AG08395 (cell line): Measurements from ENCODE around the gene RADIL.
"Not testable (repeated sequence)": the region's sequence is repeated elsewhere in the genome, so short reads cannot be mapped to it uniquely, and the experiment has no call there.

Experiments
- DNase-seq: peaks from one replicate; pipeline ENCODE4 v3.0.0; 2012; ENCODE audit warnings: mixed read lengths, low spot score

Gene RADIL

GRCh38 chr7:4883372-4884144 lies at the start of gene RADIL:
RADIL (minus strand) TSS chr7:4883716; CDS start chr7:4878139, 5,577 bp downstream.
- DNase-seq, result peak; percentile 96

GRCh38 chr7:4931943-4932342 lies 48.4 kb upstream of the RADIL start:
- no peak for DNase-seq

GRCh38 chr7:4929005-4929404 lies 45.5 kb upstream of the RADIL start:
- DNase-seq, result no peak

- no peak for DNase-seq
These were observed 44.9 kb upstream of the RADIL start for GRCh38 chr7:4928445-4928844.

- DNase-seq, result no peak
These were observed 36.7 kb upstream of the RADIL start for GRCh38 chr7:4919969-4920766.

GRCh38 chr7:4916113-4916512 lies 32.6 kb upstream of the RADIL start:
- no peak for DNase-seq

GRCh38 chr7:4911111-4911828 lies 27.8 kb upstream of the RADIL start:
- DNase-seq, result no peak

- no peak for DNase-seq
These were observed 23.2 kb upstream of the RADIL start for GRCh38 chr7:4906682-4907081.

- DNase-seq, result no peak
These were observed 21.7 kb upstream of the RADIL start for GRCh38 chr7:4905171-4905570.

- no peak for DNase-seq
These were observed 20.8 kb upstream of the RADIL start for GRCh38 chr7:4904346-4904745.

- no peak for DNase-seq
These were observed 12.2 kb upstream of the RADIL start for GRCh38 chr7:4895766-4896165.

GRCh38 chr7:4894482-4894881 lies 11.0 kb upstream of the RADIL start:
- no peak for DNase-seq

GRCh38 chr7:4893929-4894475 lies 10.5 kb upstream of the RADIL start:
- DNase-seq, result no peak

GRCh38 chr7:4893188-4893587 lies 9.7 kb upstream of the RADIL start:
- DNase-seq, result not testable (repeated sequence)

- not testable (repeated sequence) for DNase-seq
These were observed 8.0 kb upstream of the RADIL start for GRCh38 chr7:4891522-4891921.

GRCh38 chr7:4889682-4890081 lies 6.2 kb upstream of the RADIL start:
- DNase-seq, result no peak

- DNase-seq, result no peak
These were observed 4.6 kb upstream of the RADIL start for GRCh38 chr7:4888161-4888560.

- DNase-seq, result no peak
These were observed 3.2 kb upstream of the RADIL start for GRCh38 chr7:4886671-4887070.

- DNase-seq, result no peak
These were observed 1.8 kb upstream of the RADIL start for GRCh38 chr7:4885317-4885807.

- no peak for DNase-seq
These were observed 648 bp upstream of the RADIL start for GRCh38 chr7:4884164-4884563.

- no peak for DNase-seq
These were observed 514 bp downstream of the RADIL start for GRCh38 chr7:4883033-4883371.
